DOHH2 (cell line): ENCODE results near the gene TNPO3.

Experiments used
- H3F3A ChIP-seq: fragments of 200-600 bp; sonication (generic), shearing (Covaris generic); 2 replicates; pipeline ENCODE4 v1.6.0; 2016; ENCODE audit warnings: antibody characterized with exemption, mild to moderate bottlenecking; ENCODE audit not compliant: control insufficient read depth, insufficient read depth
- H3K27ac ChIP-seq: fragments of 200-600 bp; sonication (generic); 2 replicates; pipeline ENCODE4 v1.5.1; 2014; ENCODE audit warnings: low read depth, mild to moderate bottlenecking, low read length, moderate library complexity
- H3K27me3 ChIP-seq: fragments of 200-600 bp; sonication (generic); 2 replicates; pipeline ENCODE4 v1.6.1; 2014; ENCODE audit warnings: mild to moderate bottlenecking, low read length, mixed read lengths; ENCODE audit not compliant: control insufficient read depth
- H3K36me3 ChIP-seq: fragments of 200-600 bp; sonication (generic); 2 replicates; pipeline ENCODE4 v1.6.1; 2014; ENCODE audit warnings: mild to moderate bottlenecking, low read length, moderate library complexity, mixed read lengths; ENCODE audit not compliant: control insufficient read depth
- H3K4me1 ChIP-seq: fragments of 200-600 bp; sonication (generic); 2 replicates; pipeline ENCODE4 v1.6.1; 2014; ENCODE audit warnings: mild to moderate bottlenecking, low read length, mixed read lengths; ENCODE audit not compliant: control insufficient read depth
- H3K4me2 ChIP-seq: fragments of 200-600 bp; sonication (generic); 2 replicates; pipeline ENCODE4 v1.6.0; 2014; ENCODE audit warnings: mild to moderate bottlenecking, low read length, moderate library complexity
- H3K4me3 ChIP-seq: fragments of 200-600 bp; sonication (generic); 2 replicates; pipeline ENCODE4 v1.5.1; 2014; ENCODE audit warnings: mild to moderate bottlenecking, low read length, mixed read lengths
- H3K79me2 ChIP-seq: fragments of 200-600 bp; sonication (generic); 2 replicates; pipeline ENCODE4 v1.6.1; 2014; ENCODE audit warnings: mild to moderate bottlenecking, low read length, mixed read lengths; ENCODE audit not compliant: control insufficient read depth
- H3K9me2 ChIP-seq: fragments of 200-600 bp; sonication (generic); replicated peaks from 2 replicates; pipeline ENCODE4 v1.6.1; 2014; ENCODE audit warnings: mild to moderate bottlenecking, low read length, mixed read lengths; ENCODE audit not compliant: control insufficient read depth
- H3K9me3 ChIP-seq: fragments of 200-600 bp; sonication (generic); 2 replicates; pipeline ENCODE4 v1.6.1; 2014; ENCODE audit warnings: antibody characterized with exemption, low read length, mixed read lengths; ENCODE audit not compliant: control insufficient read depth, insufficient read depth
- H4K20me1 ChIP-seq: fragments of 200-600 bp; sonication (generic); 2 replicates; pipeline ENCODE4 v1.6.0; 2014; ENCODE audit warnings: low read depth, mild to moderate bottlenecking, antibody characterized with exemption, low read length, moderate library complexity; ENCODE audit not compliant: control insufficient read depth, insufficient read depth
- EZH2phosphoT487 ChIP-seq: fragments of 200-600 bp; sonication (generic); IDR thresholded peaks from 2 replicates; pipeline ENCODE4 v1.6.1; 2017; ENCODE audit warnings: borderline replicate concordance, mild to moderate bottlenecking, antibody characterized with exemption, low read length, moderate library complexity, mixed read lengths
- TF ChIP-seq, protein P1 (sequence below): fragments of 200-600 bp; sonication (generic); IDR thresholded peaks from one replicate; pipeline ENCODE4 v1.5.1; 2014; ENCODE audit warnings: antibody characterized with exemption, mild to moderate bottlenecking, low read depth, low read length; ENCODE audit not compliant: poor library complexity, severe bottlenecking

TNPO3 gene

GRCh38 chr7:128908750-128909624 lies 145.9 kb downstream of the TNPO3 start:
- no peaks in the 10 kb centered on the region for H3K36me3 ChIP-seq
- no peaks in the 10 kb centered on the region for H3K9me3 ChIP-seq
- no peaks in the 10 kb centered on the region for H3F3A ChIP-seq
- H3K27ac ChIP-seq: no peak overlapping the region
- TF ChIP-seq EZH2phosphoT487: no peak
- TF ChIP-seq, protein P1, sequence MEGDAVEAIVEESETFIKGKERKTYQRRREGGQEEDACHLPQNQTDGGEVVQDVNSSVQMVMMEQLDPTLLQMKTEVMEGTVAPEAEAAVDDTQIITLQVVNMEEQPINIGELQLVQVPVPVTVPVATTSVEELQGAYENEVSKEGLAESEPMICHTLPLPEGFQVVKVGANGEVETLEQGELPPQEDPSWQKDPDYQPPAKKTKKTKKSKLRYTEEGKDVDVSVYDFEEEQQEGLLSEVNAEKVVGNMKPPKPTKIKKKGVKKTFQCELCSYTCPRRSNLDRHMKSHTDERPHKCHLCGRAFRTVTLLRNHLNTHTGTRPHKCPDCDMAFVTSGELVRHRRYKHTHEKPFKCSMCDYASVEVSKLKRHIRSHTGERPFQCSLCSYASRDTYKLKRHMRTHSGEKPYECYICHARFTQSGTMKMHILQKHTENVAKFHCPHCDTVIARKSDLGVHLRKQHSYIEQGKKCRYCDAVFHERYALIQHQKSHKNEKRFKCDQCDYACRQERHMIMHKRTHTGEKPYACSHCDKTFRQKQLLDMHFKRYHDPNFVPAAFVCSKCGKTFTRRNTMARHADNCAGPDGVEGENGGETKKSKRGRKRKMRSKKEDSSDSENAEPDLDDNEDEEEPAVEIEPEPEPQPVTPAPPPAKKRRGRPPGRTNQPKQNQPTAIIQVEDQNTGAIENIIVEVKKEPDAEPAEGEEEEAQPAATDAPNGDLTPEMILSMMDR: no peak
- H3K79me2 ChIP-seq: no peaks in the 10 kb centered on the region
- peaks cover 3% of the 10 kb centered on the region for H3K4me1 ChIP-seq
- no peaks in the 10 kb centered on the region for H4K20me1 ChIP-seq
- H3K9me2 ChIP-seq: no peaks in the 10 kb centered on the region
- no peak overlapping the region for H3K4me2 ChIP-seq
- H3K27me3 ChIP-seq: peaks cover 23% of the 10 kb centered on the region
- H3K4me3 ChIP-seq: no peak overlapping the region

GRCh38 chr7:128906766-128907559 lies 147.9 kb downstream of the TNPO3 start:
- Histone ChIP-seq H3K4me2 (no peak overlapping the region), H3K27ac (no peak overlapping the region), H3K4me1 (peaks cover 3% of the 10 kb centered on the region), H3K79me2 (no peaks in the 10 kb centered on the region), H3K27me3 (peaks cover 17% of the 10 kb centered on the region; the same call in 1 of the 2 replicates), H3F3A (no peaks in the 10 kb centered on the region), H3K9me3 (no peaks in the 10 kb centered on the region), H3K4me3 (no peak overlapping the region), H3K36me3 (no peaks in the 10 kb centered on the region), H3K9me2 (no peaks in the 10 kb centered on the region), H4K20me1 (no peaks in the 10 kb centered on the region)
- no peak for TF ChIP-seq EZH2phosphoT487
- TF ChIP-seq, protein P1: no peak

DNA sequence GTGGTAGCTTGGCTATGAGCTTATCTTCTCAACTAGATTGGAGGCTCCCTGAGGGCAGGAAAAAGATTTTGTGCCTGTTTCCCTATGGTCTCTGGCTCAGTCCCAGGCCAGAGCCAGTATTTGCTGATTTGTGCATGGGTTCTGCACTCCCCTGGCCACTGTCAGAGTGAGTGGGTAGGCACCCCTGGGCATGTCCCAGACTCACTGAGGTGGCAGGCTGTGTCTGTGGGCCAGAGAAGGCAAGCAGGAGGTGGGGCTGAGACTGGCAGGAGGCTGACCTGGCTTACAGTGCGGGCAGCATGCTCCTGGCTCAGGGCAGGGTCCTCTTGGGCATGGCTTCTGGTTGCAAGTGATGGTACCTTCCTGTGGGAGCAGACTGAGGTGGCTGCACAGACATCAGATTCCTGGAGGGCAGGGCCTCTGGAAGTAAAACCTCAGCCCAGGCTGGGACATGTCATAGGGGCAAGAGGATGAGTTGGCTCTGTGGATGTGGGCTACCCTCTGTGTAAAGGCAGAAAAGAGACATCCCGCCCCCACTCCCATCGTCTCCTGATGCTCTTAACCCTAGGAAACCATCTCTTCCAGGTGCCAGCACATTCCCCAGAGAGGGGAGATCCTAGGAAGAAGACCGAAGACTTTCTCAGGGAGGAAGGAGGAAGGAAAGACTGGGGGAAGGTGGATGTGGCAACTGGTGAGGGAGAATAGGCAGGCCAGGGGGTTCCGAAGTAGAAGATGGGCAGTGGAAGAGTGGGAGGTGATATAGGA lies 148.7 kb downstream of the TNPO3 start:
- Histone ChIP-seq H3K9me3 (no peaks in the 10 kb centered on the region), H3K36me3 (no peaks in the 10 kb centered on the region), H3K4me1 (peaks cover 3% of the 10 kb centered on the region), H3K79me2 (no peaks in the 10 kb centered on the region), H3F3A (no peaks in the 10 kb centered on the region), H4K20me1 (no peaks in the 10 kb centered on the region), H3K4me3 (no peak overlapping the region), H3K27me3 (peaks cover 17% of the 10 kb centered on the region; the same call in 1 of the 2 replicates), H3K9me2 (no peaks in the 10 kb centered on the region), H3K4me2 (no peak overlapping the region), H3K27ac (no peak overlapping the region)
- TF ChIP-seq, protein P1: no peak
- TF ChIP-seq EZH2phosphoT487: no peak
